ENCODE results near the gene MYO9B. TPM values are rescaled to one million over a fixed set of nuclear protein-coding genes. Genes with fewer than 3 reads are reported as not detected.

MYO9B gene
- total RNA-seq, 1 donor from 2014 or later, result 103 TPM

DNA sequence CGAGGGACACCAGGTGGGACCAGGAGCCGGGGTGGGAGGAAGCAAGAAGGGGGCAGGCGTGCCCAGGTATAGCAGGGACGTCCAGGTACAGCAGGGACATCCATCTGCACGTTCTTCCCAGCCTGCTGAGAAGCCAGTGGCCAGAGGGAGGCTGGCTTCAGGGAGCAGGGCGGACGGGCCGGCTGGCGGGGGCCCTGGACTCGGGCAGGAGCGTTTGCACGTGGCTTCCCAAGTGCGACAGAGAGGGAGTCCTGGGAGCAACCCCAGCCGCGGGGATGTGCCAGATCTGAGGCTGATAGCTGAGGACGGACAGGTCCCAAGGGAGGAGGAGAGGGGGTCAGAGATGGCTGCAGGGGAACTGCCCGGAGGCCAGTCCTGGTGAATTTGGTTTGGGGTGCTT lies 36.7 kb downstream of the MYO9B start:
- no peak for DNase-seq (ENCODE audit: low spot score)

DNA sequence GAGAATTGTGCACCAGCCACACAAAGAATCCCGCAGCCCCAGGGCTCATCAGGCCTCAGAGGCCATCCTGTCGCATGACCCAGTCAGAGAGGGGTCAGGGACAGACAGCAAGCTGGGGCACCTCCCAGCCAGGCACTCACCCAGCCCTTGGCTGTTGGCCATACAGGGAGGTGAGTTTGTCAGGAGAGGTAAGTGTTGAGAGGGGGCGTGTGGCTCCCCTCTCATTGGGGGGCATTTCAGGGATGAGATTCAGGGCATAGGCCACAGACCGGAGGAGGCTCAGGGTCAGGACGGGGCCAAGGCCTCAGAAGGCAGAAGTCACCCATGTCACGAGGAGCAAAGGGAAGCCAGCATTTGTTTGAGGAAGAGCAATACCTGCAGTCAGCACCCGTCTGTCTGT lies 37.1 kb downstream of the MYO9B start:
- DNase-seq (ENCODE audit: low spot score), result no peak

GRCh38 chr19:17113127-17113785 lies 37.7 kb downstream of the MYO9B start:
- DNase-seq (ENCODE audit: low spot score), result no peak

DNA sequence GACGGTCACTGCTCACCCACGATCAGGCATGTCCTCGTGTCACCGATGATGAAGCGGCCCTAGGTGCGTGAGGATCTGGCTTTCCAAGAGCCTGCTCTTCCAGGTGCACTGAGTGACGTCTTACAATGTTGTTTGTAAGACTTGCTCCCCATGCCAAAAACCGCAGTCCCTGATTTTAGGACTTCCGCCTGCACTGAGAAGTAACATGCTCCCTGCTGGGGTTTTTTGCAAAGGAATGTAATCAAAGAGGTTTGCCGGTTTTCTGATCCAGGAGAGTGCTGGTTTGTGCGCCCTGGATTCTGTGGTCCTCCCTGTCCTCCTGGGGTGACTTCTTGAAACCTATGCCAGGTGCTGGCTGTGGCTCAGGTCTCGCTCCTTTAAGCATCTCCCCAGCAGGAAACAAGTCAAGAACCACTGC lies 38.8 kb downstream of the MYO9B start:
- no peak for DNase-seq (ENCODE audit: low spot score)

DNA sequence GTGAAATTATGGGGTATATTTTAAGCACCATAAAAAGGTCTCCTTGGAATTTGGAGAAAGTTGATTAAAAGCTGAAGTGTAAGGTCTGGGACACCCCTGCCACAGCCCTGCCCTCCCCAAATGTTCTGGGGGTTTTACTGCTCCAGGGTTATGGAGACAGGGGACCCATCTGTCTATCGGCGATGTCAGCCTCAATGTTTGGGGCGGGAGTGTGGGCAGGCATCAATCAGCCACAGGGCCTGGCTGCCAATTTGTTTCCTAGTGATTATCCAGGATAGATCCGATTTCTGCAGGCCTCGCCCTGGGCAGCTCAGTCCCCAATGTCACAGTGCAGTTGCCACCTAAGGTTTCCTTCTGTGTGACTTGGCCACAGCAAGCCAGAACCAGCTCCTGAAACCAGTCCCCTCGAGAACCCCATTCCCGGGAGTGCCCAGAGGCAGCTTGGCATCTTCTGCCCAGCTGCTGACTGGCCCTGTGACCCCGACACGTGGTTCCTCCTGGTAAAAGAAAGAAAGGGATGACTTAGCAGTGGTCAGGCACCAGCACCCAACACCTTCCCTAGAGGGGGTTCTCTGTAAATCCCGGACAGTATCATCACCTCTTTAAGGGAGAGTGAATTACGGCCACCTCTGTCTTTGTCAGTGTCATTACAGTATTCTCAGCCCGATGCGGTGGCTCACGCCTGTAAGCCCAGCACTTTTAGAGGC lies 41.6 kb downstream of the MYO9B start:
- DNase-seq (ENCODE audit: low spot score), result no peak

DNA sequence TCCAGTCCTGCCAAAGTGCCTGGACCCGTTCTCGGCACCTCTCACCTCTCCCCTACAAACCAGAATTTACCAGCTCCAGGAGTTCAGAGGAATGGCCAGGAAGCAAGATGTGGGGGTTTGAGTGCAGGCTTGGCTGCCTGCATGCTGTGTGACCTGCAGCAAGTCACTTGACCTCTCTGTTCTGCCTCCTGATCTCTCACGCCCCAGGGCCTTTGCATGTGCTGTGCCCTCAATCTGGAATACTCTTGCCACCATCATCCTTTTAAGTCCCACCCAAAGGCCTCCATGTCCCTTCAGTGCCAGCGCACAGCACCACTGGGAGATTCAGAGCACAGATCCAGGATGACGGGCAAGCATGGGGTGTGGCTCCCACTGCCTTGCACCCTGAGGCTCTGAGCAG lies 43.4 kb downstream of the MYO9B start:
- no peak for DNase-seq (ENCODE audit: low spot score)

- no peak for DNase-seq (ENCODE audit: low spot score)
Observed at GRCh38 chr19:17121736-17122293, 46.2 kb downstream of the MYO9B start.

GRCh38 chr19:17123041-17123440 lies 47.5 kb downstream of the MYO9B start:
- no peak for DNase-seq (ENCODE audit: low spot score)

DNA sequence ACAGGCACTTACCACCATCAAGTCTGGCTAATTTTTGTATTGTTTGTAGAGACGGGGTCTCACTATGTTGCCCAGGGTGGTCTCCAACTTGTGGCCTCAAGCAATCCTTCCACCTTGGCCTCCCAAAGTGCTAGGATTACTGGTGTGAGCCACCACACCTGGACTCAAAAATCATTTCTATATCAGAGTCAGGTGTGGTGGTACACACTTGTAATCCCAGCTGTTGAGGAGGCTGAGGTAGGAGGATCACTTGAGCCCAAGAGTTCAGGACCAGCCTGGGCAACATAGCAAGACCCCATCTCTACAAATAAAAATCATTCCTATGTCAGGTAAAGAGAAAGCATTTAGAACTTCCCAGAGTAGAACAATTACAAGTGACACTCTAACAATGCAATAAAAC lies 48.4 kb downstream of the MYO9B start:
- DNase-seq (ENCODE audit: low spot score), result no peak

DNA sequence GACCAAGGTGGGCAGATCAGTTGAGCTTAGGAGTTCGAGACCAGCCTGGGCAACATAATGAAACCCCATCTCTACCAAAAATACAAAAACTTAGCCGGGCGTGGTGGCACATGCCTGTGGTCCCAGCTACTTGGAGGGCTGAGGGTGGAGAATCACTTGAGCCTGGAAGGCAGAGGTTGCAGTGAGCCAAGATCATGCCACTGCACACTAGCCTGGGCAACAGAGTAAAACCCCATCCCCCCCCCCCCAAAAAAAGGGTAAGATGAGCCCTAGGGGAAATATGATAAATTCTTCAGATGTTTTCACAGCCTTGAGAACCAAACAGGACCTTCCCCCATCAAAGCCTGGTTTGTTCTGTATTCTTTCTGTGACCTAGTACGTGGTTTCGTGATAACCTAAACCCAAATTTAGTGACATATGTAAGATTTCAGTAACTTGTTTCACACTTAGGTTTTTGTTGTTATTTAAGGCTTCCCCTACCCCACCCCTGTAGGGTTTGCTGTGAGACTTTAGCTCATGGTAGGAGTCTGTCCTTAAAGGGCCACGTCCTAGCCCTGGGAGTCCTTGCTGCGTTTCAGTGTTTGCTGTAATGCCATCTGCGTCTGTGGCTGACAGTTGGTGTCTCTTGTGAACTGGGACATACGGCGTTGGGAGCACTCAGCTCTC lies 49.6 kb downstream of the MYO9B start:
- DNase-seq (ENCODE audit: low spot score), result no peak

DNA sequence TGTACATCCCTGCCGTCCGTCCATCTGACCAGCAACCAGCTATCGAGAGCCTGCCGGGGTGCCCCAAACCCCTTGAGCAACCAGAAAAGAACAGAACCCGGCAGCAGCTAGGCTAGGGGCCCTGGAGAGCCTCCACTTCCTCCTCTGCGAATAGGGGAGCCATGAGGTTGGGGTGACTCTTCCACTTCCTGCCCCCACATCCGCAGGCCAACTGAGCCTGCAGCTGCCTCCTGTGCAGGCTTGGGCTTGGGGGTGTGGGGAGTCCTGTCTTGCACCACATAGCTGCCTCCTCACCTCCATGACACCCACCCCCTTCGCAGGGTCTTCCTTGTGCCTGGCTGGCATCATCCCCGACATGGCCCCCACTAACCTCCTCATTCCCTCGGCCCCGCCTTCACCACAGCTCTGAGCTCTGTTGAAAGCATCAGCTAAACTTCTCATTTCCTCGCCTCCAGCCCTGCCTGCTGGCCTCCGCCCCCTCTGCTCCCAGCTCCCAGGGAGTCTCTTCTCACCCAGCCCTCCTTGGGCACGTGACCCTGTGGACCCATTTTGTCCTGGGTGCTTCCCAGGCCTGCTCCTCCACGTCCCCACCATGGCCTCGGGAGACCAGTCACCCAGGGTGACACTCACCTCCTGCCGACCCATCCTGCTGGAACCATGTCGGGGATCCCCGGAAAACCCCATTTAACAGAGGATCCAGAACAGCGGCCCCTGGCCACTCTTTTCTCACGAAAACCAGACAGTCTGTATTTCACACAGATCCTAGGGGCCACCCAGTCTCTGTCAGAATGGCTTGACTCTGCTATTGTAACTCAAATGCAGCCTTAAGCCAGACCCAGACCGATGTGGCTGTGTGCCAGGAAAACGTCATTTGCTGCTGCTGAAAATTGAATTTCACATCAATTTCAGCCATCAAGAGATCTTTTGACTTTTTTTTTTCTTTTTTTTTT lies 50.4 kb downstream of the MYO9B start:
- DNase-seq (ENCODE audit: low spot score), result no peak

- no peak for DNase-seq (ENCODE audit: low spot score)
Observed at GRCh38 chr19:17127671-17128070, 52.1 kb downstream of the MYO9B start.

DNA sequence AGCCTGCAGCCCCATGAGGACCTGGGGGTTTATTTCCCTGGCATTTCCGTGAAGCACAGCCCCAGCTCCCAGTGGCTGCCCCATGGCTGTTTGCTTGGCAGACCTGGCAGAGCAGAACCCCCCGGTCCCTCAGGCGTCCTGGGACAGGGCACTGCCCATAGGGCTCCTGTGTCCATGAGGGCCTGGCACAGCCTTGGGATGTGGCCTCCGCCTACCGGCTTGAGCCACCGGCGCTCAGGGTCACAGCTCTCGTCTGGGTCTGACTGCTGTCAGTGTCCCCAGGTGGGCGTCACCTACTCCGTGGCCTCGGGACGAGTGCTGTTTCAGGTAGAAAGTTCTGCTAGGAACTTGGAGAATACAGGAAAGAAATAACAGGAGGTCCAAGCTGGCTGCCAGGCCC lies 52.8 kb downstream of the MYO9B start:
- DNase-seq (ENCODE audit: low spot score), result no peak

DNA sequence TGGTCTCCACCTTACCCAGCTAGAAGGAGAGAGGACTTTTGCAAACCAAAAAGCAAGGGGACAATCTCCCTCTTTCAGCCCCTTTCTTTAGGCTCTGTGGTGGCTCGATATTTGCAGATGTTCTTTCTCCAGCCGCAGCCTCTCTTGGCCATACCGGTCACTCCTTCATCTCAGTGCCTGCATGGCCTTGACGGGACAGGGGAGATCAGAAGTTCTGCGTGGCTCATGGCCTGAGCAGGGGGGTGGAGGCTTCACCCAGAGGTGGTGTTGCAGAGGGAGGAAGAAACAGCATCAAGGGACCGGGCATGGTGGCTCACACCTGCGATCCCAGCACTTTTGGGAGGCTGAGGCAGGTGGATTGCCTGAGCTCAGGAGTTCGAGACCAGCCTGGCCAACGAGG lies 53.2 kb downstream of the MYO9B start:
- DNase-seq (ENCODE audit: low spot score), result no peak

DNA sequence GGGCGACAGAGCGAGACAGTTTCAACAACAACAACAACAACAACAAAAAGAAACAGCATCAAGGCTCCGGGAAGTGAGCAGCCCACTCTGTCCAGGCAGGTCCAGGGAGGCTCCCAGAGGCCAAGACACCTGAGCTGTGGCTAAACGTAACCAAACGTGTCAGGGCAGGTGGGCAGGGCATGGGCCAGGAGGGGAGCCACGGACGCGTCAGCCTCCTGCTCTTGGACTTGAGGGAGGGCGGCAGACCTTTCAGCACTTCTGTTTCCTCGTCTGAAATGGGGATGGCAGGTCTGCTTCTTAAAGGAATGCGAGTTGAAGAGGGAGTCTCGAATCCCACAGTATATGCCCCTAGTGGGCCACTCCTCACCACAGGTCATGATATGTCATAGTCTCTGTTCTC lies 53.8 kb downstream of the MYO9B start:
- no peak for DNase-seq (ENCODE audit: low spot score)

- DNase-seq (ENCODE audit: low spot score), result peak; percentile 95
Observed at GRCh38 chr19:17135001-17135853, 59.6 kb downstream of the MYO9B start.

- no peak for DNase-seq (ENCODE audit: low spot score)
Observed at GRCh38 chr19:17136021-17136420, 60.4 kb downstream of the MYO9B start.

GRCh38 chr19:17136617-17137016 lies 61.0 kb downstream of the MYO9B start:
- no peak for DNase-seq (ENCODE audit: low spot score)

GRCh38 chr19:17137417-17137816 lies 61.8 kb downstream of the MYO9B start:
- no peak for DNase-seq (ENCODE audit: low spot score)
